Gastrocnemius medialis (tissue), 4 donors: Measurements from ENCODE around the gene CCBE1. TPM values are rescaled to one million over a fixed set of nuclear protein-coding genes. Genes with fewer than 3 reads are reported as not detected.

ENCODE experiments used
- ATAC-seq, 2 donors: fragments of 150-250 bp; one replicate each; pipeline ENCODE4 v1.9.1; 2016
- DNase-seq, 2 donors: peaks; one replicate each; pipeline ENCODE4 v3.0.0-alpha.2; 2019
- H3K27ac ChIP-seq, 4 donors: fragments of 200-600 bp; sonication (generic); 1 replicate in 1 of 4; 2 replicates in 3 of 4; pipeline ENCODE4 v1.5.1; 2016 to 2018; ENCODE audit warnings: mild to moderate bottlenecking in 2 of 4, moderate library complexity in 1 of 4
- H3K27me3 ChIP-seq, 3 donors: fragments of 200-600 bp; sonication (generic) in 2 of 3; 1 replicate in 1 of 3; 2 replicates in 2 of 3; pipeline versions ENCODE4 v1.5.1 to v1.6.0; 2016 to 2019; ENCODE audit warnings: mild to moderate bottlenecking in 1 of 3, moderate library complexity in 1 of 3
- H3K36me3 ChIP-seq, 2 donors: fragments of 200-600 bp; sonication (generic) in 1 of 2; one replicate each; pipeline ENCODE4 v1.5.1; 2017 to 2018
- H3K4me1 ChIP-seq, 2 donors: fragments of 200-600 bp; sonication (generic) in 1 of 2; one replicate each; pipeline ENCODE4 v1.5.1; 2016 to 2017; ENCODE audit warnings: mild to moderate bottlenecking in 2 of 2
- H3K4me3 ChIP-seq, 4 donors: fragments of 200-600 bp; sonication (generic) in 3 of 4; 1 replicate in 1 of 4; 2 replicates in 3 of 4; pipeline ENCODE4 v1.5.1; 2016 to 2019; ENCODE audit warnings: mild to moderate bottlenecking in 2 of 4
- H3K9me3 ChIP-seq, 3 donors: fragments of 200-600 bp; sonication (generic) in 2 of 3; 1 replicate in 1 of 3; 2 replicates in 2 of 3; pipeline ENCODE4 v1.5.1; 2016 to 2019
- POLR2A ChIP-seq, 2 donors: fragments of 450-650 bp; IDR thresholded peaks; one replicate each; pipeline ENCODE4 v1.6.1; 2017; ENCODE audit warnings: antibody characterized with exemption in 2 of 2, mild to moderate bottlenecking in 2 of 2, moderate library complexity in 2 of 2
- in situ Hi-C, 4 donors: fragments of 200-750 bp; cut with MboI; loops; one replicate each; pipeline versions ENCODE4 v1.15.0 to v1.8.0; 2017; ENCODE audit warnings: low sequenced_read_pairs in 4 of 4
- intact Hi-C: fragments of 100-400 bp; cut with DNase I; formaldehyde crosslinking; loops from one replicate; pipeline ENCODE4 v1.15.1; 2023; ENCODE audit warnings: low total_unique reads
- total RNA-seq, 4 donors: library from RNA; depleted of rRNA; stranded (reverse); fragments of >200 nt; gene quantifications; one replicate each; pipeline versions ENCODE4 v1.1.0 to v1.2.3, GENCODE V29; 2016
- TF ChIP-seq, protein P1 (sequence below), 5 experiments: fragments of 450-650 bp in 3 of 5; fragments of 200-600 bp in 2 of 5; sonication (generic) in 2 of 5; IDR thresholded peaks in 4 of 5; conservative IDR thresholded peaks in 1 of 5; 1 replicate in 4 of 5; 2 replicates in 1 of 5; pipeline ENCODE4 v1.5.1; 2016 to 2019; ENCODE audit warnings: antibody characterized with exemption in 5 of 5, mild to moderate bottlenecking in 3 of 5, moderate library complexity in 3 of 5

CCBE1 gene
- total RNA-seq, 4 donors from 2014 or later: 0.44 to 2.7 (median 1.3) TPM

GRCh38 chr18:59704146-59704545 is 6.9 kb upstream of the CCBE1 start:
- Histone ChIP-seq H3K27ac (no peak overlapping the region), H3K4me3 (no peak overlapping the region), H3K36me3 (no peaks in the 10 kb centered on the region), H3K9me3 (no peaks in the 10 kb centered on the region), H3K4me1 (no peaks in the 10 kb centered on the region), H3K27me3 (peaks cover 0 to under 1% (median 0%) of the 10 kb centered on the region in 3 donors)
- in situ Hi-C loops (no loop called here), intact Hi-C loops (no loop called here)
- no peak for DNase-seq
- TF ChIP-seq, protein P1, sequence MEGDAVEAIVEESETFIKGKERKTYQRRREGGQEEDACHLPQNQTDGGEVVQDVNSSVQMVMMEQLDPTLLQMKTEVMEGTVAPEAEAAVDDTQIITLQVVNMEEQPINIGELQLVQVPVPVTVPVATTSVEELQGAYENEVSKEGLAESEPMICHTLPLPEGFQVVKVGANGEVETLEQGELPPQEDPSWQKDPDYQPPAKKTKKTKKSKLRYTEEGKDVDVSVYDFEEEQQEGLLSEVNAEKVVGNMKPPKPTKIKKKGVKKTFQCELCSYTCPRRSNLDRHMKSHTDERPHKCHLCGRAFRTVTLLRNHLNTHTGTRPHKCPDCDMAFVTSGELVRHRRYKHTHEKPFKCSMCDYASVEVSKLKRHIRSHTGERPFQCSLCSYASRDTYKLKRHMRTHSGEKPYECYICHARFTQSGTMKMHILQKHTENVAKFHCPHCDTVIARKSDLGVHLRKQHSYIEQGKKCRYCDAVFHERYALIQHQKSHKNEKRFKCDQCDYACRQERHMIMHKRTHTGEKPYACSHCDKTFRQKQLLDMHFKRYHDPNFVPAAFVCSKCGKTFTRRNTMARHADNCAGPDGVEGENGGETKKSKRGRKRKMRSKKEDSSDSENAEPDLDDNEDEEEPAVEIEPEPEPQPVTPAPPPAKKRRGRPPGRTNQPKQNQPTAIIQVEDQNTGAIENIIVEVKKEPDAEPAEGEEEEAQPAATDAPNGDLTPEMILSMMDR (IDR thresholded peaks at IDR 0.05 in 4 of 5, conservative IDR thresholded peaks at IDR 0.05 in 1 of 5): no peak
- TF ChIP-seq POLR2A (IDR thresholded peaks at IDR 0.05): no peak
- no peak for ATAC-seq

DNA sequence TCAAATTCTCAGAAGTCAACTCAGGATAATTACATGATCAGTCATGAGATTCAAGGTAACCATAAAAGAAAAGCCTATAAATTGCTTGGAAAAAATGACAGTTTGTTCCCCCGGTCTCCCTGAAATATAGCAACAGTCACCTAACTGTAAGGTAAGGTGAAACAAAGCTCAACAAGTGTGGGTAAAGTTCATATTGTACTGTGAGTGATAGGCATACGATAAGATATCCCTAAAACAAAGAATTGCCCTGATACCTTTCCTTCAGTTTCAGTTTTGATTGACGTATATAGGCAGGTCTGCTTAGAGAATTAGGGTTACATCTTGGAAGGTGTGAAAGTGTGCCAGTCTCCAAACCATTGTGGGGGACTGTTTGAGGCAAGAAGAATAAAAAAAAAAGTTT is 4.0 kb upstream of the CCBE1 start:
- intact Hi-C loops (no loop called here), in situ Hi-C loops (no loop called here)
- Histone ChIP-seq H3K36me3 (no peaks in the 10 kb centered on the region), H3K27me3 (peaks cover 18 to 25% (median 20%) of the 10 kb centered on the region in 3 donors), H3K27ac (no peak overlapping the region), H3K9me3 (no peaks in the 10 kb centered on the region), H3K4me3 (no peak overlapping the region), H3K4me1 (peaks cover 0 to 3% of the 10 kb centered on the region in 2 donors)
- DNase-seq: no peak
- no peak for ATAC-seq
- TF ChIP-seq POLR2A (IDR thresholded peaks at IDR 0.05): no peak
- TF ChIP-seq, protein P1 (IDR thresholded peaks at IDR 0.05 in 4 of 5, conservative IDR thresholded peaks at IDR 0.05 in 1 of 5): no peak

DNA sequence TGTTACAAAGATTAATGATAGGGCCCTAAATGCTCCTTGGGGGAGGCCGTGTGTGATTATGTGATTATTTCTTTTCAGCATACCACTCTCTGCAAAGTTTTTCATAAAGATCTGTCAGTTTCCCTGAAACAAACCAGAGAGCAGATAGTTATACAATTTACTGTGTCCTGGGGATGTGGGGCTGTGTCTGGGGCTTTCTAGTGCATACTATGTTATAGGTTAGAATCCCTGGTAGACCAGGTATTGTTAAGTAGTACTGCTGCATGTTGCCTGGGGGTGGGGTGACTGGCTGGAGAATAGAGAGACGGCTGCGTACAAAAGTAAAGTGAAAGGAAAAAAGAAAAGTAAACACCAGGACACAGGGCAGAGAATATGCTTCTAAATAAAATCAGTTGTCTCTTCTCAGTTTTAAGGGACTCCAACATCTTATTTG is 3.3 kb upstream of the CCBE1 start:
- intact Hi-C loops: no loop called here
- TF ChIP-seq, protein P1 (IDR thresholded peaks at IDR 0.05 in 4 of 5, conservative IDR thresholded peaks at IDR 0.05 in 1 of 5): no peak
- TF ChIP-seq POLR2A (IDR thresholded peaks at IDR 0.05): no peak
- Histone ChIP-seq H3K27me3 (peaks cover 24 to 31% (median 25%) of the 10 kb centered on the region in 3 donors), H3K27ac (no peak overlapping the region), H3K9me3 (no peaks in the 10 kb centered on the region), H3K36me3 (no peaks in the 10 kb centered on the region), H3K4me3 (no peak overlapping the region), H3K4me1 (peaks cover 0 to 3% of the 10 kb centered on the region in 2 donors)
- DNase-seq (no peak), ATAC-seq (no peak)
- in situ Hi-C loops: no loop called here

- no peak for TF ChIP-seq POLR2A (IDR thresholded peaks at IDR 0.05)
- TF ChIP-seq, protein P1 (IDR thresholded peaks at IDR 0.05 in 4 of 5, conservative IDR thresholded peaks at IDR 0.05 in 1 of 5): no peak
- no peak for ATAC-seq
- intact Hi-C loops (no loop called here), in situ Hi-C loops (loop anchor here in 1 of 4 donors (25.0 kb wide), 1 partner anchor 87 kb away; no protein-coding TSS in a partner anchor)
- H3K27me3 ChIP-seq: peaks cover 28 to 35% (median 30%) of the 10 kb centered on the region in 3 donors
- H3K9me3 ChIP-seq: no peaks in the 10 kb centered on the region
- no peaks in the 10 kb centered on the region for H3K36me3 ChIP-seq
- H3K4me1 ChIP-seq: peaks cover 0 to 3% of the 10 kb centered on the region in 2 donors
- H3K27ac ChIP-seq: no peak overlapping the region
- no peak for DNase-seq
- H3K4me3 ChIP-seq: no peak overlapping the region
Observed at GRCh38 chr18:59699750-59700534, 2.7 kb upstream of the CCBE1 start.
